ENCODE measurements around the gene RPL35A. TPM values are rescaled to one million over a fixed set of nuclear protein-coding genes. Genes with fewer than 3 reads are reported as not detected.

The RPL35A gene
- total RNA-seq, 3 donors from 2014 or later, result 1,441 to 1,606 (median 1,571) TPM

Other genes starting within 250 kb of the RPL35A start
- gene RUBCN, start 213.3 kb upstream of the RPL35A start, total RNA-seq, result 10 to 100 TPM; 36.9 to 47.0 (median 39.5) TPM
- 10 to 100 TPM; 40.8 to 46.5 (median 43.3) TPM for gene FYTTD1, start 200.3 kb upstream of the RPL35A start, total RNA-seq
- gene LRCH3, start 158.9 kb upstream of the RPL35A start, total RNA-seq, result 10 to 100 TPM; 33.7 to 43.9 (median 38.5) TPM
- 1 to 10 TPM; 3.8 to 5.4 (median 4.1) TPM for gene LMLN, start 10.0 kb downstream of the RPL35A start, total RNA-seq